Neural progenitor cell (in vitro differentiated cells): ENCODE measurements around the gene PIK3C3.

ENCODE experiments used
- EZH2phosphoT487 ChIP-seq: fragments of 200-600 bp; sonication (generic); IDR thresholded peaks from 2 replicates; pipeline ENCODE4 v1.6.1; 2017; ENCODE audit warnings: antibody characterized with exemption
- TF ChIP-seq, protein P1 (sequence below): fragments of 200-600 bp; sonication (generic); IDR thresholded peaks from 2 replicates; pipeline ENCODE4 v1.5.1; 2017; ENCODE audit warnings: antibody characterized with exemption, mild to moderate bottlenecking

DNA sequence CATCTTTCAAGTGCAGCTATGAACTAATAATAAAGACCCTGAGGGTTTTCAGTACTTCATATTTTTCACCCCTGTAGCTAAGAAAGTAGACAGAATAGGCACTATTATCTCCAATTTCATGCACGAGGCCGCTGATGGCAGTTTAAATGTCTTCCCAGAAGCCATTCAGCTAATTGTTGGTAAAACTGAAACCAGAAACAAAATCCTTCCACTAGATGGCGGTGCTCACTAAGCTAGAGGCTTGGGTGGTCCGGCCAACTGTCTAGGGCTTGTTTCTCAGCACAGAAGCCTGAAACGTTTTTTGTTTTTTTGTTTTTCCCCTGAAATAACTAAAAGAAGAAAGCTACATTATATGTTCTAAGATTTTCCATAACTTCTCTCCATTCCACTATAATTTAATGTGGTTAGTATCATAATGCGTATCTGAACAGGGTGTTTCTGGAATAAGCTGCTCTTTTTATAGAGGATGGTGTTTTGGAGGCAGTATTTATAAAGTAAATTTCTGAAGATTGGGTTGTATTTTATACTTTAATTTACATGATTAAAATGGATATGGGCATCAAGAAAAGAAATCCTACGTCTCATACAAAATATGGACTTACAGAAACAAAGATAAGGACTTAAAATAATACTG is 159.4 kb downstream of the PIK3C3 start:
- TF ChIP-seq, protein P1, sequence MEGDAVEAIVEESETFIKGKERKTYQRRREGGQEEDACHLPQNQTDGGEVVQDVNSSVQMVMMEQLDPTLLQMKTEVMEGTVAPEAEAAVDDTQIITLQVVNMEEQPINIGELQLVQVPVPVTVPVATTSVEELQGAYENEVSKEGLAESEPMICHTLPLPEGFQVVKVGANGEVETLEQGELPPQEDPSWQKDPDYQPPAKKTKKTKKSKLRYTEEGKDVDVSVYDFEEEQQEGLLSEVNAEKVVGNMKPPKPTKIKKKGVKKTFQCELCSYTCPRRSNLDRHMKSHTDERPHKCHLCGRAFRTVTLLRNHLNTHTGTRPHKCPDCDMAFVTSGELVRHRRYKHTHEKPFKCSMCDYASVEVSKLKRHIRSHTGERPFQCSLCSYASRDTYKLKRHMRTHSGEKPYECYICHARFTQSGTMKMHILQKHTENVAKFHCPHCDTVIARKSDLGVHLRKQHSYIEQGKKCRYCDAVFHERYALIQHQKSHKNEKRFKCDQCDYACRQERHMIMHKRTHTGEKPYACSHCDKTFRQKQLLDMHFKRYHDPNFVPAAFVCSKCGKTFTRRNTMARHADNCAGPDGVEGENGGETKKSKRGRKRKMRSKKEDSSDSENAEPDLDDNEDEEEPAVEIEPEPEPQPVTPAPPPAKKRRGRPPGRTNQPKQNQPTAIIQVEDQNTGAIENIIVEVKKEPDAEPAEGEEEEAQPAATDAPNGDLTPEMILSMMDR: peak; percentile 93
- no peak for TF ChIP-seq EZH2phosphoT487
